22Rv1 (cell line): ENCODE results near the gene ELF2.

Experiments
- ZFX ChIP-seq: fragments of 450-650 bp; IDR thresholded peaks from 2 replicates; pipeline ENCODE4 v1.6.1; 2017; ENCODE audit warnings: antibody characterized with exemption, borderline replicate concordance
- TF ChIP-seq, protein P1 (sequence below): fragments of 450-650 bp; IDR thresholded peaks from 2 replicates; pipeline ENCODE4 v1.5.1; 2017; ENCODE audit warnings: mild to moderate bottlenecking

DNA sequence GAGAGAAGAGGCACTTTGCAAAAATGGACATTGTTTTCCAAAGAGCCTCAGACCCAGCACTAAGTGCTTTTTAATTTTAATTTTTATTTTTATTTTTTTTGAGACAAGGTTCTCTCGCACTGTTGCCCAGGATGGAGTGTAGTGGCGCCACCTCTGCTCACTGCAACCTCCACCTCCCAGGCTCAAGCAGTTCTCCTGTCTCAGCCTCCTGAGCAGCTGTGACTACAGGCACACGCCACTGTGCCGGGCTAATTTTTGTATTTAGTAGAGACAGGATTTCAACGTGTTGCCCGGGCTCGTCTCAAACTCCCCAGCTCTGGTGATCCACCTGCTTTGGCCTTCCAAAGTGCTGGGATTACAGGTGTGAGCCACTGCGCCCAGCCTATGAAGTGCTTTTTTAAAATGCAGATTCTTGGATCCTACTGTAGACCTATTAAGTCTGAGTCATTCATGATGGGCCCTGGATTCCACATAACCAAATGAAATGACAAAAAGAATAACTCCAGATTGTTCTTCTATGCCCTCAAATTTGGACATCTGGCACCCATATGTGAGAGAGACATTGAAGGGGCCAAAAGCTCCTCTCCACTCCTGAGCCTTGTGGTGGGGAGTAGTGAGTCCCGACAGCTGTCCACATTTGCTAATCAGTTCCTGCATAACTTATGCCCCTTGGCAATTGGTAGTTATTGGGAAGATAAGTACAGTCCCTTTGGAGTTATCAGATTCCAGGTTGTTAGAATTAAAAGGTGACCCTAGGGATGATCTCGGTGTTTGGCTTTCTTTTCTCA, 157.9 kb downstream of the ELF2 start:
- TF ChIP-seq, protein P1, sequence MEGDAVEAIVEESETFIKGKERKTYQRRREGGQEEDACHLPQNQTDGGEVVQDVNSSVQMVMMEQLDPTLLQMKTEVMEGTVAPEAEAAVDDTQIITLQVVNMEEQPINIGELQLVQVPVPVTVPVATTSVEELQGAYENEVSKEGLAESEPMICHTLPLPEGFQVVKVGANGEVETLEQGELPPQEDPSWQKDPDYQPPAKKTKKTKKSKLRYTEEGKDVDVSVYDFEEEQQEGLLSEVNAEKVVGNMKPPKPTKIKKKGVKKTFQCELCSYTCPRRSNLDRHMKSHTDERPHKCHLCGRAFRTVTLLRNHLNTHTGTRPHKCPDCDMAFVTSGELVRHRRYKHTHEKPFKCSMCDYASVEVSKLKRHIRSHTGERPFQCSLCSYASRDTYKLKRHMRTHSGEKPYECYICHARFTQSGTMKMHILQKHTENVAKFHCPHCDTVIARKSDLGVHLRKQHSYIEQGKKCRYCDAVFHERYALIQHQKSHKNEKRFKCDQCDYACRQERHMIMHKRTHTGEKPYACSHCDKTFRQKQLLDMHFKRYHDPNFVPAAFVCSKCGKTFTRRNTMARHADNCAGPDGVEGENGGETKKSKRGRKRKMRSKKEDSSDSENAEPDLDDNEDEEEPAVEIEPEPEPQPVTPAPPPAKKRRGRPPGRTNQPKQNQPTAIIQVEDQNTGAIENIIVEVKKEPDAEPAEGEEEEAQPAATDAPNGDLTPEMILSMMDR: no peak
- no peak for TF ChIP-seq ZFX
